GM04504 (cell line): ENCODE results near the gene GARIN5B.
"Not testable (repeated sequence)": the region's sequence is repeated elsewhere in the genome, so short reads cannot be mapped to it uniquely, and the experiment has no call there.

Source experiments
- DNase-seq: peaks from one replicate; pipeline ENCODE4 v3.0.0-alpha.2; 2012; ENCODE audit warnings: low read depth

The GARIN5B gene

DNA sequence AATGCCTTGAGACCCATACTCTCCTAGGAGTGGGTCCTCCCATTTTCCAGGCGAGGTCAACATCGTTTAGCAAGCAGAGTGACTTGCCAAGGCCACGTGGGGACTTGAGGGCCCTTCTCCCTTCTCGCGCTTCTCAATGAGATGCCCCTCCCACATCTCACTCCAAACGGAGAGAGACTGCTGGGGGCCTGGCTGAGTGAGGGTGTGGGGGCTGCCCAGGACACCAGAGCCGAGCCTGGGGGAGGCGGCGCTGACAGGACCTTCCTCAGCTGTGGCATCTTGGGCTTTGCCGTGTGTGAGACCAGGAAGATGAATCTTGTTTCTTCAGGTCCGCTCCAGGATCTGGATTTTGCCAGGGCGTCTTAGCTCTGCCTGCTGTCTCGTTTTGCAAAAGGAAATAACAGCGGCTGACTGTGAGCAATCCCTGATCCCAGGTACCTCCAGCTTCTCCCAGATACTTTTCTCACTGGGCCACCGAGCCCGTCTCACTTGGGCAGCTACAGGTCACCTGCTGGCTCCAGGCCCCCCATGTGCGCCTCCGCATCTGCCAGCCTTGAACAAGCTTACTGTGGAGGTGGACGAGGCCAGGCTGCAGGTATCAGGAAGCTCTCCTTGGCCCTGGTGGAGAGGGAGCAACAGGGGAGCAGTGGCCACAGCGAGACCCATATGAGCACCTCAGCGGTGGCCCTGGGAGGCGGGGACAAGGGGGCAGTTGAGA is 14.6 kb downstream of the GARIN5B start:
- no peak for DNase-seq

DNA sequence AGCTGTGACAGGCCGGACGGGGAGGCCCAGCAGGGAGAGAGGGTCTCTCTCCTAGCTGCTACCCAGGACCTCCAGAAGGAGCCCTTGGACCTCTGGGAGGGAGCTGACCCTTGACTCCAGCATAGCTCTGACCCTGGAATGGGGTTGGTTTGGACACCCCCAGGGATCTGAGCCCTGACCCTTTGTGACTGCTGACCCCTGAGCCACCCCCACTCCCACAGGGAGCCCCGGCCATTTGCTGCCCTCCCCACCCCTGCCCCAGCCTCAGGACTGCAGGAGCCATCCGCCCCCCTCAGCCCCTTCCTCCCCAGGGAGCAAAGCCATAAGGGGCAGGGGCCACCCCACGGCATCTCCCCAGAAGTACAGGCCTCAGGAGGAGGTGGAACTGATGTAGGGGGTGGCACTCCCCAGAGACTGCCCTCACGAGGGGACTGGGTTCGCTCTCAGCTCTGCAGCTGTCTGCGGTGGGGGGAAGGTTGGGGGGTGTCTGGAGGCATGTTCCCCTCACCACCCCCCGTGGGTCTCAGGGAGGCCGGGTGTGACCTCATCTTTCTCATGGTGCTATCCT is 15.5 kb downstream of the GARIN5B start:
- DNase-seq: no peak

DNA sequence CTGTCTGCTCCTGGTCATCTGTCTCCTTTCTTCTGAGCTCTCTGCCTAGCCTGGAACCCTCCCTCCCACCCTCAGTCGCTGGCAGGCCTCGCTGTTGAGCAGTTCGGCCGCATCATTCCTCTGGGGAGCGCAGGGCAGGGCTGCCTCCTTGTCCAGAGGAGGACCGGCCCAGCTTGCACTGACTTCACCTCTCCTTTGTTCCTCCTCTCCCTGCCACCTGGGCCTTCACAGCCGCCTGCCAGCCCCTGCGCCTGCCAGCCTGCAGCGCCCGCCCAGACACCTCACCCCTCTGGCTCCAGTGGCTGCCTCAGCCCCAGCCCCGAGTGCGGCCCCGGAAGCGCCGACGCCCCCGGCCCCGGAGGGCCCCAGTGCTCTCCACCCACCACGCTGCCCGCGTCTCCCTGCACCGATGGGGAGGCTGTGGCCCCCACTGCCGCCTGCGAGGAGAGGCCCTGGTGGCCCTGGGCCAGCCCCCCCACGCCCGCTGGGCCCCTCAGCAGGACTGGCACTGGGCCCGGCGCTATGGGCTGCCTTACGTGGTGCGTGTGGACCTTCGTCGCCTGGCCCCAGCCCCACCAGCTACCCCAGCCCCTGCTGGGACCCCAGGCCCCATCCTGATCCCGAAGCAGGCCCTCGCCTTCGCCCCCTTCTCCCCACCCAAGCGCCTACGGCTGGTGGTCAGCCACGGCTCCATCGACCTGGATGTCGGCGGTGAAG is 16.2 kb downstream of the GARIN5B start:
- no peak for DNase-seq

DNA sequence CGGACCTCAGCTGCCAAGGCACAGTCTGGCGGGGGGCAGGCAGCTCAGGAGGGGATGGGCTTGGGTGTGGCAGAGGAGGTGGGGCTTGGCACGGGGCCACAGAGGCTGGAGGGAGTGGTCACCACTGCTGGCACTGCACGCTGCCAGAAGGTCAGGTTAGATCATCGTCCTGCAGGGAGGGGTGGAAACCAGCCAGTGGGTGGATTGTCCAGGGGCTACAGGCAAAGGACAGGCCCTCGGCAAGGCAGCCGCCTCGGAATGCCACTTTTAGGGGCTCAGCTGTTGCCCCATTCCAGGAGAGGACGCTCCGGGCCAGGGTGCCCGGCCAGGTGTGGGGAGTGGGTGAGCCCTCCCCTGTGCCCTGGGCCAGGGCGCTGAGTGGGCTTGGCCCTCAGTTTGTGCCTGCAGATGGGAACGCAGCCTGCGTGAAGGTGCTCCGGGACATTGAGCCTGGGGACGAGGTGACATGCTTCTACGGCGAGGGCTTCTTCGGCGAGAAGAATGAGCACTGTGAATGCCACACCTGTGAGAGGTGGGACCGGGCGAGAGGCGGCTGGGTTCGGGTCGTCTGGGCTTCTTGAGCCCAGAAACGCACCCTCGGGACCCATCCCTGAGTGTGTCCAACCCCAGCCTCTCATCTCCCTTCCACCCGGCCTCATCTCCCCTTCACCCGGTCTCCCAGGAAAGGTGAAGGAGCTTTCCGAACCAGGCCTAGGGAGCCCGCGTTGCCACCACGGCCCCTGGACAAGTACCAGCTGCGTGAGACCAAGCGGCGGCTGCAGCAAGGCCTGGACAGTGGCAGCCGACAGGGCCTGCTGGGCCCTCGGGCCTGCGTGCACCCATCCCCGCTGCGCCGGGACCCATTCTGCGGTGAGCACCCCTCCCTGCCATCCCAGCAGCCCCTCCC is 17.0 kb downstream of the GARIN5B start:
- DNase-seq: no peak

DNA sequence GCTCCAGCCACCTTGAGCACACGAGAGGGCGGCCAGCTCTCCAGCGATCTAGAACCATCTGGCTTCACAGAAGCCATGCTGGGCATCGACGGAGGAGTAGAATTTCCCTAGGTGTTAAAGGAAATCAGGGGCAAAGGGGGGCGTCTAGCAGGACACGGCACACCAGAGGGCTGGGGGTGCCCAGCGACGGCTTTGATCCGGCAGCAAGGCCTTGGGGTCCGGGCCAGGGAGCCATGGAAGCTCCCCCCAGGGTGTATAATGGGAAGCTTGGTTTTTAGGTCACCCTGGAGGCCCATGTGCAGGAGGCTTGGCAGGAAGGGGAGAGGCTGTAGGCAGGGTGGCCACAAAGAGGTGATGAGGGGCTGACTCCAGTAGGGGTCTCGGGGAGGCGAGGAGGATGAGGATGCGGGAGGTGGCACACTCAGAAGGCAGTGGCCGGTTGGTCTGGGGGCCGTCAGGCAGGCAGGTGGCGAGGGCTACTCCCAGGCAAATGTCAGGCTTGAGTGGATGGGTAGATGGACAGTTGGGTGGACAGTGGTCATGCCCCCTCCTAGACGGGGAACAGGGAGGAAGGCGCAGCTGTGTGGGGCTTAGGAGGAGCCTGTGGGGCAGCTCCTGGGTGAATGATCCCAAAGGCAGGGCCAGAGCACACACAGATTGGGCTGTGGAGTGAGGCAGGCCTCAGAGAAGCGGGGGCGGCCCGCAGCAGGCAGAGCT is 17.8 kb downstream of the GARIN5B start:
- DNase-seq: no peak

DNA sequence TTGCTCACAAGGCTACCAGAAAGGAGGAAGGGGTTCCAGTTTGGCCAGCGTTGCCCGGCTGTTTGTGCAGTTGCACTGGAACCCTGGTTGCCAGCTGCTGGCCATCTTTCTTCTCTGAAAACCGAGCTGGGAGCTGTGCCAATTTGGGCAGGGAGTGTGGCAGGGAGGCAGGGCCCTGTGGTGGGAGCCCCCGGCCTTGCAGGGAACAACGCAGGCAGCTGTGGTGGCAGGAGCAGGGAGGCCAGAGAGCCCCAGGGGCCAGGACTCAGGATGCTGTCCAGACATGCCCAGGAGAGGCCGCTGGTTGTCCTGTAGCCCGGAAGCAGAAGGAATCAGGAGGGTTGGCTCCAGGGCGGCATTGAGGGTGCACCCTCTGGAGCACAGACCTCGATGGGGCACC is 18.6 kb downstream of the GARIN5B start:
- no peak for DNase-seq

DNA sequence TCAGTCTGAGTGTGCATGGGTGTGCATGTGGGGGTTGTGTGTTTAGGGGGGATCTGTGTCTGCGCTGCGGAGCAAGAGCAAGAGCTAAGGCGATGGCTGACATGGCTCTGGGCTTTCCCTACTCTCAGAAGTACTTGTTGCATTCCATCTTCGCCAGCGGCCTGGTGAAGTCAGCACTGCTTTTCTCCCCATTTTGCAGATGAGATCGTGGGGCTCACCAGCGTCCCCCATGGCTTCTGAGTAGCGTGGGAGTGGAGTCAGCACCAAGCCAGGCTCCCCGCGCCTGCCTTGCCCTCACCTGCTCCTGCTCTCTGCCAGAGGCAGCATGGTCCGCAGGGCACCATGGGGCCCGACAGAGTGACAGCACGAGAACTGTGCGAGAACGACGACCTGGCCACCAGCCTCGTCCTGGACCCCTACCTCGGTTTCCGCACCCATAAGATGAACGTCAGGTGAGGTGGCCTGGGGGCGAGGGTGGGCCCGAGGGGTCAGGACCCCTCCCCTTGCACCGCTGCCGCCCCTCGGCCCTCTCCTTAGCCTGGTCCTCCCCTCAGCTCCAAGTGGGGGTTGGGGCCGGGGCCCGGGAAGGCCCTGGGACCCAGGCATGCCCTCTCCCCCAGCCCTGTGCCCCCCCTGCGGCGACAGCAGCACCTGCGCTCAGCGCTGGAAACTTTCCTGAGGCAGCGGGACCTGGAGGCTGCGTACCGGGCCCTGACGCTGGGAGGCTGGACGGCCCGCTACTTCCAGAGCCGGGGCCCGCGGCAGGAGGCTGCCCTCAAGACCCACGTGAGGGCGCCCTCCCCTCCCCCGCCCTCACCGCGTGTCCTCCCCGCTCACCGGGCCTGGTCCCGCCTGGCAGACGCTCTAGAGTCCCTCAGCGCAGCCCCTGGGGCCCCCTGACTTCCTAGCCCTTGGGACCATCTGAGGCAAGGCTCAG is 21.2 kb downstream of the GARIN5B start:
- no peak for DNase-seq

DNA sequence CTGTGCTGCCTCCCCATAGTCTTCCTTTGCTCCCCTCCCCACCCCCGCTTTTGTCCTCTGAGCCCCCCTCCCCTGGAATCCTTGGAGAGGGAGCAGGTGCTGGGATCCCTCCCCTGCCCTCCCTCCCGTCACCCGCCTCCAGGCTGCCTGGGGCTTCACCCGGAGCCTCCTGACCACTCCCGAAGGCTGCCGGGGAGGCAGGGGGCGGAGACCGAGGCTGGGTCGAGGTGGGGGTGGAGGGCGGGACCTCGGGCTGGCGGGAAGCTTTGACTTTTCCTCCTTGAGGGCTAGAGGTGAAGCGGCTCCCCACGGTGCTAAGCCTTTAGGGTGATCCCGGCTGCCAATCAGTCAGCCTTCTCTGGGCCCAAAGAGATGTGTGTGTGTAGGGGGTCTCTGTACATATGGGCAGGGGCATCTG is 21.9 kb downstream of the GARIN5B start:
- DNase-seq: peak; percentile 24

DNA sequence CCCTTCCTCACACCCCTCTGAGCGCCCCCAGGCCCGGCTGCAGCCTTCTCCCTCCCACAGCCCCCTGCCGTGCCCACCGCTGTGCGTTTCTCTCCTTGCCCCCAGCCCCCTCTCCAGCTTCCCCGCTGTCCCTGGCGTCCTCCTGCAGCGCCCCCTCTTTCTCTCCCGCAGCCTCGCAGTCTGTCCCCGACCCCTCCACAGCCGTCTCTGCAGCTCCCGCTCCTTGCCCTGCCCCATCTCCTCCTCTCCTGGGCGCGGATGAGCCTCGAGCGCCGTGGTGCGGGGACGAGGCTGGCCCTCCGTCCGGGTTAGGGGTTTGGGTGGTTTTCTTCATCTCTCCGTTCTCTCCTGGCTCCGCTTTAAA is 22.3 kb downstream of the GARIN5B start:
- no peak for DNase-seq

DNA sequence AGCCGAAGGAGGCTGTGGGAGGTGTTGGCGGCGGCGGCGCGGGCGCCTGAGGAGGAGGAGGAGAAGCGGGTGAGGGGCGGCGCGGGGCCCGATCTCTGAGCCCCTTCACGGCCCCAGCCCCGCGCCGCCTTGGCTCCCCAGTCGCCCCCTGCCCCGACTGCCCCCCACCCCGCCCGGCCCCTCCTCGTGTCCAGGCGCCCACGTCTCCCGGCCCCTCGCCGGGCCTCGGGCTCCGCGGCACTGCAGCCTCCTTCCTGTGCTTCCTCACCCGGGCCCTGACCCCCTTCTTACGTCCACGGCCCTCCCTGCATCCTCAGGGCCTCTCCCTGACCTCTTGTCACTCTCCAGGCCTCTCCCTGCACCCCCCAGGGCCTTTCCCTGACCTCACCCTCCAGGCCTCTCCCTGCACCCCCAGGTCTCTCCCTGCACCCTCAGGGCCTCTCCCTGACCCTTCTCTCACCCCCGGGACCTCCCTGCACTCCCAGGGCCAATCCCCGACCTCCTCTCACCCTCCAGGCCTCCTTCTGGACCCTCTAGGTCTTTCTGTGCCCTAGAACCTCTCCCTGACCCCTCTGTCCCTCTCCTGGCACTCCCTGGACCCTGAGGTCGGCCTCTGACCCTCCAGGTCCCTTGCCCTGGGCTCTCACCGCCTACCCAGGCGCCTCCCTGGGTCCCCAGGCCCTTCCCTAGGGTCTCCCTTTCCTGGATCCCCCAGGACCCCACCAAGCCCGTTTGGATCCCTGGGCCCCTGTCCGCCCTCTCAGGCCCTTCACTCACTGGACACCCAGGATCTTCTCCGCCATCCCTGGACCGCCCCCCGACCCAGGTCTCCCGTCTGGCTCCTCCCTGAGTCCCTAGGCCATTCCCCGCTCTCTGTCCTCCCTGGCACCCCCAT is 22.9 kb downstream of the GARIN5B start:
- DNase-seq: no peak

DNA sequence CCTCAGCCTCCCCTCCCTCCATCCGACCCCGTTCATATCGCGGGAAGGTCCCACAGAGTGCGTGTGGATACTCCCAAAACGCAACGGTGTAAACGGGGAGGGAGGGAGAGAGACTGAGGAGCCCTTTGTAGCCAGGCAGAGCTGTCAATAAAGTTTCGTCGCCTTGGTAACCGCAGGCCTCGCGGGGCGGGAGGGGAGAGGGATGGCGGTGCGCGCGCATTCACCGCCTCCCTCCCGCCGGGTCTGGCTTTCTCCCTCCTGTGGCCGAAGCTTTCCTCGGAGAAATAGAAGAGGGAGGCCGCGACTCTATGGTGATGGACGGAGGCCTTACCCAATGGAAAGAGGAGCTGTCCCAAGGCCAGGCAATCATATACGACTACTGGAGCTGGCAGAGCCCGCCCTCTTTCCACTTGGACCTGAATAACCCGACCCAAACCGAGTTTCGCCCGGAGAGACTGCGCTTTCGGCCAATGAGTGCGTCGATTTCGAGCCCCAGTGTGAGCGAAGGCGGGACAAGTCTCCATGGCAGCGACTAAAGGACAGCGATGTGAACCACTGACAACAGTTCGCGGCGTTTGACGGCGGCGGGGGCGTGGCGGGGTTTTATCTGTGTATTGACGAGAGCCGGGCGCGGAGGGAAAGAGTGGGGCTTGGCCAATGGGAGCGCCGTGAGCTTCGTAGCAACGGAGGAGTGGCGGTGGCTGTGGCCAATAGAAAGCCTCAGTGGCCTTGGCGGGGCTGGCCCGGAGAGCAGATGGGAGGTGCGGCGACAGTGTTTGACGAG is 23.8 kb downstream of the GARIN5B start, which contains the start of gene KMT5C:
KMT5C (plus strand) TSS at position 772 of the 784 bp plus-strand sequence. CDS start 2,061 bp downstream, outside the sequence.
- peak; percentile 100 for DNase-seq

DNA sequence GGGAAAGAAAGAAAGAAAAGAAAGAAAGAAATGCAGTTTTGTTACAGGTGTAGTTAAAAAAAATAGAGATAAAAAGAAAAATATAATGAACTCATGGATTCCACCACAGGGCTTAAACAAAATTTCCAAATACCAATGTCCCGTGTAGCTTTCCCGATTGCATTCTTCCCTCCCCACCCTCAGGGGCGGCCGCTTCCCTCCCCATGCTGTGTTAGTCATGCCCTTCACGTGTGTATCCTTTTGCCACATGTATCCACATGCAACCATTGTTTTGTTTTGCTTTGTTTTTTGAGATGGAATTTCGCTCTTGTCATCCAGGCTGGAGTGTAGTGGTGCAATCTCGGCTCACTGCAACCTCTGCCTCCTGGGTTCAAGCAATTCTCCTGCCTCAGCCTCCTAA is 27.0 kb downstream of the GARIN5B start:
- peak; percentile 58 for DNase-seq

DNA sequence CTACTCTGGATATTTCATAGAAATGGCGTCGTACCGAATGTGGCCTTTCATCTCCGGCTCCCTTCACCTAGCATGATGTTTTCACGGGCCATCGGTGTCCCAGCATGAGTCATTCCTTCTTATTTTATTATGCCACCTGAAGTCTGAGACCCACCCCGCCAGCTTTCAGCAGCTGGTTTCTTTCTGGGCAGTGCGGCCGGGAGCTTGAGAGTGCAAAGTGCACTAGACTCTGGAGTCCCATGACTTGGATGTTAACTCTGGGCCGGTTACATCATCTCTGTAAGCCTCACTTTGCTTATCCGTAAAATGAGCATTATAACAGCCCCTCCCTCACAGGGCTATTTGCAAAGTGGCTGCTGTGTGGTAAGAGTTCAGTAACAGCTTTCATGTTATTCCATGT is 29.2 kb downstream of the GARIN5B start:
- DNase-seq: no peak

DNA sequence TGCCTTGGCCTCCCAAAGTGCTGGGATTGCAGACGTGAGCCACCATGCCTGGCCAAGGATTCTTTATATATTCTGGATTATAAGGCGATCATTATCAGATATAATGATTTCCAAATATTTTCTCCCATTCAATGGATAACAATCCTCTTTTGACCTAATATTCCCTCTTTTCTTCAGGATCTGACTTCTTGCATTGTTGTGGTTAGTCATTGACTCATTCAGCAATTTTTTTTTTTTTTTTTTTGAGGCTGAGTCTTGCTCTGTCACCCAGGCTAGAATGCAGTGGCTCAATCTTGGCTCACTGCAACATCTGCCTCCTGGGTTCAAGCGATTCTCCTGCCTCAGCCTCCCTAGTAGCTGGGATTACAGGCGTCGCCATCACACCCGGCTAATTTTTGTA is 33.3 kb downstream of the GARIN5B start:
- DNase-seq: not testable (repeated sequence)

DNA sequence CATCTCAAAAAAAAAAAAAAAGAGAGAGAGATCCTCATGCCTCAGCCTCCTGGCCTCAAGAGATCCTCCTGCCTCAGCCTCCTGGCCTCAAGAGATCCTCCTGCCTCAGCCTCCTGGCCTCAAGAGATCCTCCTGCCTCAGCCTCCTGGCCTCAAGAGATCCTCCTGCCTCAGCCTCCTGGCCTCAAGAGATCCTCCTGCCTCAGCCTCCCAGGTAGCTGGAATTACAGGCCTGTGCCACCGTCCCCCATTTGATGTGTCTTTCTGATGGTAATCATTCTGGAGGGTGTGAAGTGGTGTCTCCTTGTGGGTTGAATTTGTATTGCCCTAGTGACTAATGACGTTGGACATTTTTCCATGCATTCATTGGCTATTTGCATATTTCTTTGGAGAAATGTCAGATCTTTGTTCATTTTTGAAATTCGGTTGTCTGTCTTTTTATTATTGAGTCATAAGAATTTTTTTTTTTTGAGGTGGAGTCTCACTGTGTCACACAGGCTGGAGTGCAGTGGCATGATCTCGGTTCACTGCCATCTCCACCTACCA is 34.2 kb downstream of the GARIN5B start:
- DNase-seq: not testable (repeated sequence)

DNA sequence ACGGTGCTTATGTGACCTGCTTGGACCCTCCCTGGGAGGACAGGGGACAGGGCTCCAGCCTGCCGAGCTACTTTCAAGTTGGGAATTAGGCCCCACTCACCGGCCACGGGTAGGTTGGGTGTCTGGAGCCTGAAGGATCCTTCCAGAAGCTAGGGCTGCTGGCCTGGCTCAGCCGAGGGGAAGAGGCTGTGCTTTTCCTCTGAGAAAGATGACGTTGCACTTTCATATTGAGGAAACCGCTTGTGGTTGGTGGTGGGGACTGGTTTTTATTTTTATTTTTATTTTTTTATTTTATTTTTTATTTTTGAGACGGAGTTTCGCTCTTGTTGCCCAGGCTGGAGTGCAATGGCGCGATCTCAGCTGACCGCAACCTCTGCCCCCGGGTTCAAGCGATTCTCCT is 37.9 kb downstream of the GARIN5B start, which contains the start of gene TMEM150B:
TMEM150B (minus strand) TSS at position 170 of the 400 bp plus-strand sequence. CDS start 4,305 bp downstream, outside the sequence.
- DNase-seq: no peak

DNA sequence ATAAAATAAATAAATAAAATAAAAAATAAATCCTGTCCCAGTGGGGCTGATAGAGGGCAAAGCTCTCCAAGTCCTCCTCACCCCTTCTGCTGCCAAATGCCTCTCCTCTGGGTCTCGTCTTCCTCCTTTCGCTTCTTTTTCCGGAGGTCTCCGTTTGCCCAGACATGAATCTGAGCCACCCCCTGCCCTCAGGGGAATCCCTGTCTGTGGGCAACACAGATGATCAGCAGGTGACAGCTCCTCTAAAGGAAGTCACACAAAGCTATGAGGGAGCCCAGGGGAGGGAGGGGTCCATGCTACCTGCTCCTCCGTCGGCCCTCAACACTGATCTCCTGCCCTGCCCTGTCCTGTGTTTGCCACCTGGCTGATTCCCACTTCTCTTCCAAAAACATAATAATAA is 38.4 kb downstream of the GARIN5B start:
- DNase-seq: no peak
